NCI-H82 treated with DMSO at 0.1 percent for 48 hours (cell line): ENCODE data around the gene KRTAP5-7.
"Not testable (repeated sequence)": the region's sequence is repeated elsewhere in the genome, so short reads cannot be mapped to it uniquely, and the experiment has no call there.

Experiments used
- DNase-seq: peaks from one replicate; lab custom pipeline; 2025; ENCODE audit not compliant: unreplicated experiment; lab: John Stamatoyannopoulos, UW

Gene KRTAP5-7

DNA sequence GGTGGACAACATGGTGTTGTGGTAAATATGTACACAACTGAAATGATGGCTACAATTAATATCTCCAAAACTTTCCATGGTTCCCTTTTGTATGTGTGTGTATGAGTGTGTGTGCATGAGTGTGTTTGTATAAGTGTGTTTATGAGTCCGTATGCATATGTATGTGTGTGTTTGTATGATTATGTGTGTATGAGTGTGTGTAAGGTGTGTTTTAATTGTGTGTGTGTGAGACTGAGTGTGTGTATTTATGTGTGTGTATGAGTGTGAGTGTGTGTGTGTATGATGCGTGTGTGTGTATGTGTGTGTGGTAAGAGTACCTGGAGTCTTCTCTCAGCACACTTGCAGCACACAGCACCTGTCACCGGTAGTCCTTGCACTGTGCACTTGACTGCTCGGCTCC lies 29.0 kb downstream of the KRTAP5-7 start:
- DNase-seq, result no peak

DNA sequence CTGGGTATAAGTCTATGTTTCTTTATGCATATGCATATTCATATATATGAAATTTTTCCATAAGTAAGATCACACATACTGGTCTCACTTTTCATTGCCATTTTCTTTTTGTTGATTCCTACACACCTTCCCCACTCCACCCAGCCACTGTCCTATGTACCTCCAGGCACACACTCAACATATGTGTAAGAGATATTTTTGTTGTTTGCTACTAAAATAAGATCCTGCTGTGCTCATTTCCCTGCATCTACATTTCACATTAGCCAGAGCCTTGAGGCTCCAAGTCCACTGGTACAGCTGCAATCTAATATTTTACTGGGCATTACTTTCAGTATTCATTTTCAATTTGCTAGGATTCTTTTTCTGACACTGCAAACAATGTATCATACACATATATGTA lies 30.2 kb downstream of the KRTAP5-7 start:
- DNase-seq, result no peak

DNA sequence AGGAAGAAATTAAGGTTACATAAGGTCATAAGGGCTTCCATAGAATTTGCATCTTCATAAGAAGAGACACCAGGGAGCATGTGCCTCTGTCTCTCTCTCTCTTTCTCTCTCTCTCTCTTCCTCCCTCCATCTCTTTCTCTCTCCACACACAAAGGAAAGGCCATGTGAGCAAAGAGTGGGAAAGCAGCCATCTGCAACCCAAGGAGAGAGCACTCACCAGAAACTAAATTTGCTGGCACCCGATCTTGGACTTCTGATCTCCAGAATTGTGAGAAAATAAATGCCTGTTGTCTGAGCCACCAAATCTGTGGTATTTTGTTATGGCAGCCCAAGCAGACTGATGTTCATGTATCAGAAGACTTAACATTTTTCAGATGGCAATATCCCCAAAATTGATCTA lies 31.9 kb downstream of the KRTAP5-7 start:
- DNase-seq, result no peak

DNA sequence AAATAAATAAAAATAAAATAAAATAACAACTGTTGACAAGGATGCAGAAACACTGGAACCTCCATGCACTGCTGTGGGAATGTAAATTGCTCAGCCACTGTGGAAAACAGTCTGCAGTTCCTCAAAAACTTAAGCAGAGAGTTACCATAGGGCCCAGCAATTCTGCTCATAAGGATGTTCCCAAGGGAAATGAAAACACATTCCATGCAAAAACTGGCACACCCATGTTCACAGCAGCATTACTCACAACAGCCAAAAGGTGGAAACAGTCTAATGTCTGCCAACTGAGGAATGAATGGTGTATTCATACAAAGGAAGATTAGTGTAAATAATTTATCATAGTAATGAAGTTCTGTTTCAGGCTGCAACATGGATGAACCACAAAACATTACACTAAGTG lies 35.1 kb downstream of the KRTAP5-7 start:
- no peak for DNase-seq

DNA sequence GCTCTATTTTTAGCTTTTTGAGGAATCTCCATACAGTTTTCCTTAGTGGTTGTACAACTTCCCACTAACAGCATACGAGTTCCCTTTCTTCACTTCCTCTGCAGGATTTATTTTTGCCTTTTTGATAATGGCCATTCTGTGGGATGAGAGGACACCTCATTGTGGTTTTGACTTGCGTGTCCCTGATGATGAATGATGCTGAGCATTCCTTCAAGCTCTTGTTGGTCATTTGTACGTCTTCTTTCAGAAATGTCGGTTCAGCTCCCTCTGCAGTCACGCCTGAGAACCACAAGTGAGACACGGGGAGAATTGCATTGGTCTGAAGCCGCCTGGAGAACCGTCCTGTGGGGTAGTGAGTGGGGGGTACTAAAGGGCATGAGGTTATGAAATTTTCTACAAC lies 36.3 kb downstream of the KRTAP5-7 start:
- no peak for DNase-seq

DNA sequence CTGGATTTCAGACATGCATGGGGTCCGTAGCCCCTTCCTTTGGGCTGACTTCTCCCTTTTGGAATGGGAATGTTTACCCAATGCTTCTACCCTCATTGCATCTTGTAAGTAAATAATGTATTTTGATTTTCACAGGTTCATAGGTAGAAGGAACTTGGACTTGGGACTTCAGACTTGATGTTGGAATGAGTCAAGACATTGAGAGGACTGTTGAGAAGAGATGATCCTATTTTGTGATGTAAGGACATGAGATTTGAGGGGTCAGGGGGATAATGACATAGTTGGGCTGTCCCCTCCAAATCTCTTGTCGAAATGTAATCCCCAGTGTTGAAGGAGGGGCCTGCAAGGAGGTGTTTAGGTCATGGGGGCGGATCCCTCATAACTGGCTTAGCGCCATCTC lies 37.4 kb downstream of the KRTAP5-7 start:
- DNase-seq, result no peak

DNA sequence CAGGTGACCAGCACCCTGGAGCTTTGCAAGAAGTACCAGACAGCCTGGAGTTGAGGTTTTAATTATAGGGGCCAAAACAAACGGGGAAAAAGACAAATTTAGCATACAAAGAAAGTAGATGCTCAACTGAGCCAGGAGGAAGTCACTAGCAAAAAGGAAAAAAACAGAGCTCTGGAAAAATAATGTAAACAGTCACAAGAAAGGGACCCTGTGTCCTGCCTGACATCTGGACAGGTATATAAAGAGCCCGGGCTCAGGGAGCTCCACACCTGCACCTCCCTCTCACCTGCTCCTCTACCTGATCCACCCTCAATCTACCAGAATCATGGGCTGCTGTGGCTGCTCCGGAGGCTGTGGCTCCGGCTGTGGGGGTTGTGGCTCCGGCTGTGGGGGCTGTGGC lies 38.2 kb downstream of the KRTAP5-7 start, which contains the start of gene KRTAP5-10:
Gene KRTAP5-10 (plus strand): TSS at position 301 of the 400 bp plus-strand sequence. CDS start 25 bp downstream, at position 326.
- no peak for DNase-seq

DNA sequence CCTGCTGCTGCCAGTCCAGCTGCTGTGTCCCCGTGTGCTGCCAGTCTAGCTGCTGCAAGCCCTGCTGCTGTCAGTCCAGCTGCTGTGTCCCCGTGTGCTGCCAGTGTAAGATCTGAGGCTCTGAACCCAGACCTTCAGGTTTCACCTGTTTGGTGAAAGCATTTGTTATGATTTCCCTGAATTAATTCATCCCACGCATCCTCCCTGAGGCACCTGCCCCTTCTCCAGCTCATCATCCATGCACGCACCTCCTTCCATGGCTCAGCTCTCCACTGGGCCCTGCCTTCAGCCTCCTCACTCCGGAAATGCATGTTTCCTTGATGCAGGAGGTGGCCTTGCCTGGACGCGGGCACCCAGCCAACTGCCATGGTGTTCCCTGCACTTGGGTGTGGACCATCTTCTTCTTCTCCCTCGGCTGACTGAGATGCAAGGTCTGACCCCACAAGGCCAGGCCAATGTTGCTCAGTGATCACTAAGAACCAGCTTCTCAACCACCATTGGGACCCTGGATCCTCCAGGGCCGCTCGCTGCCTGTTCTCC lies 39.1 kb downstream of the KRTAP5-7 start:
- DNase-seq, result no peak

DNA sequence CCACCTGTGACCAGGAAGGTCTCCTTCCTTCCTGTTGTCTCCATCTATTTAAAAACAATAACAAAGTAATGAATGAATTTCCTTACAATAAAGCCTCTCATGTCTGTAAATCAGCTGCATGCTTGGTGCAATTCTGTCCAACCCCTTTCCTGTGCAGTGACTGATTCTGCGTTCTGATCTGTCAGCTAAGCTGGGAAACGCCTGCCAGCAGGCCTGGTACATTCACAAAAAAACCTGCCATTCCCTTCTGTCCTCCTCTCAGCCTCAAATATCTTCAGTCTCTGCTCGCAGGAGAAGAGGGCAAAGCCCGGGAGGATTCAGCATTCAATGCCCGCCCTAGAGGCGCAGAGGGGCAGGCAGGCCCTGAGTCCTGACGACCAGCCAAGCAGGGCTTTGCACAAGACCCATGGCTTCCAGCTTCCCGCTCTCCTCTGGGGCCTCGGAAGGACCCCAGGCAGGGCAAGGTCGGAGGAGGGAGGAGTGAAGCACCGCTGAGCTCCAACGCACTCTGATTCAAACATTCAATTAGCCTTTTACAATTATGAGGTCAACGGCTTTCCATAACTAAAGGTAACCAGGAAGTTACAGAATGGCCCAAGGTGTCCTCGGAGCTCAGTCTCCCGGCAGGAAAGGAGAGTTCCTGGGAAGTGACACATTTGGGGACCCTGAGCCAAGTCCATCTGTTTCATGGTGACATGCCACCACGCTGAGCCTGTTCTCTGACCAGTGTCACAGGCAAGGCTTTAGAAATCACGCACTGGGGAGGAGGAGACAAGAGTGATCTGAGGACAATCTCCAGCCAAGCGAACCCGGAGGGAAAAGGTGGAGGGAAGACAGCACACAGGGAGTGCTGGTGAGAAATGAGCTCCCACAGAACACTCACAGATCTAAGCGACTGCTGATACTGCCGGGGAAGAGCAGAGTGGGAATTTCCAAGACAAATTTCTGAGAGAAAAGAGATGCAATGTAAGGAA lies 39.8 kb downstream of the KRTAP5-7 start:
- DNase-seq, result not testable (repeated sequence)

DNA sequence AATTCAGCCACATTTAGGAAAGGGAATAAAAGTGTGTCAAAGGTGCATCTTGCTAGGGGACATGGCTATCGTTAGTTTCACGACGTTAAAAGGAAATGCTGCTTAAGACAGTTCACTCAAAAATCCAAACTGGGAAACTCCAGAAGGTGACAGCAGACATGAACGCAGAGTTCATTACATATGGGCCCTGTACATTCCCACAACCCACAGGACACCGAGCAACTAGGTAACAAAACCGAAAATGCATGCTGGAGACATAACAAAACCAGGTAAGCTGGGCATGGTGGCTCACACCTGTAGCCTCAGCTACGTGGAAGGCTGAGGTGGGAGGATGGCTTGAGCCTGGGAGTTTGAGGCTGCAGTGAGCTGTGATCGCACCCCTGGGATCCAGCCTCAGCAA lies 40.6 kb downstream of the KRTAP5-7 start:
- DNase-seq, result not testable (repeated sequence)

DNA sequence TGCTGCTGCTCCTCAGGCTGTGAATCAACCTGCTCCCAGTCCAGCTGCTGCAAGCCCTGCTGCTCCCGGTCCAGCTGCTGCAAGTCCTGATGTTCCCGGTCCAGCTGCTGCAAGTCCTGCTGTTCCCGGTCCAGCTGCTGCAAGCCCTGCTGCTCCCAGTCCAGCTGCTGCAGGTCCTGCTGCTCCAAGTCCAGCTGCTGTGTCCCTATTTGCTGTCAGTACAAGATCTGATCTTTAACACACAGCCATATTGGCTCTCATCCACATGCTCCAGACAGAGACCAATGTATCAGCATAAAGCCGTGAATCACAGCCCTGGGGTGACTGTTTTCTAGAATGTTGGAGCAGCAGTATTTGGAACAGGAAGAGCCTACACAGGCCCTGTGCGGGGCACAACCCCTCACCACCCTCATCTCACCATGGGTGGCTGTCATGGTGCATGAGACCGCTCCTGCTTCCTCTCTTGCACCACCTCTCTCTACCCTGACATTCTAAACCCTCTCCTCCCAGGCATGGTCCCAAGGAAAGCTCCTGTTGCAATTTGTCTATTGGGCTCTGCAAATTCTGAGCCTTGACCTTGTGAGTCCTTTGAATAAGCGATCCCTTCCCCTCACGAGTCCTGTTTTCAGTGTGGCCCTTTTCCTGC lies 41.8 kb downstream of the KRTAP5-7 start:
- DNase-seq, result no peak

DNA sequence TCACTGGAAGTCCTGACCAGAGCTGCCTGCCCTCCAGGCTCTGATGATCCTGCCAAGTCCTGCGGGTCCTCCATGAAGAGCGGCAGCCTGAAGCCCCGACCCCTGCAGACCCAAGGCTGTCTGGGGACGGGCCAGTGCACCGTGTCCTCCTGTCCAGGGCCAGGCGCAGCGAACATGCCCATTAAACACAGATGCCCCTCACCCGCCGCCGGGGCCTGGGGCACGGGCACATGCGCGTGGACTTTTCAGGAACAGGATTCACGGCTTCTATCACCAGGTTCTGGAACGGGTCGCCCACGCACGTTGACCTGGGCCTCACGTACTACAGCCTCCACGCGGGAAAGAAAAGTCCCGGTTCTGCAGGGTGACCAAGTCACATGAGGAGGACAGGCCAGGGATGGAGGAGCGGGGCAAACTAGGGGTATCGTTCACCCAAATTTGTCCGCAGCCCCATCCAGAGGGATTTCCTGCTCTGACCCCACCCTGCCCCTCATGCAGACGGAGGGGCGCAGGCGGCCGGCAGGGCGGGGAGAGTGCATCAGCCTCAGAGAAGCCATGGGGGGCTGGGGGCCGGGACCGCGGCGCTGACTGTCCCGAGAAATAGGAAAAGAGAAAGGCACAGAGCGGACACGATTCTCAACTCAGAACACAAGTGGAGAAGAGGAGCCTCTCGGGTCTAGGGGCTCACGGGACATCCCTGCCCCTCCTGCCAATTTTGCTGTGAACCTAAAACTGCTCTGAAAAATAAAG lies 44.2 kb downstream of the KRTAP5-7 start:
- not testable (repeated sequence) for DNase-seq

DNA sequence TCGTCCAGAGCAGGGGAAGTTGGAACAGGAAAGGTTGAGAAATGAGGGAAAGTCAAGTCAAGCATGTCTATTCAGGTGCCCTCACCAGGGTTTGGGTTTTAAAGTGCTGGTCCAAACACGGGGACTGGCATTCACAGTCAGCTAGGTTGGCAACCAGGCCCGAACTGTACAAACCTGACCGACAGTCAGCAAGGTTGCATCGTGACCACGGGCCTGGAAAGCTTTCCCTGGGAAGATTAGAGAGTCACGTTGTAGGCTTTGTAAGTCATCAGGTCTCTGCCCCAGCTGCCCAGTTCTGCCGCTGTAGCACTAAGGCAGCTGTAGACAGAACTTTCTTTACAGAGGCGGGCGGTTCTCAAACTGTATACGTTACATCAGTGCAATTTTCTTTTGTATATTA lies 45.7 kb downstream of the KRTAP5-7 start:
- DNase-seq, result no peak

DNA sequence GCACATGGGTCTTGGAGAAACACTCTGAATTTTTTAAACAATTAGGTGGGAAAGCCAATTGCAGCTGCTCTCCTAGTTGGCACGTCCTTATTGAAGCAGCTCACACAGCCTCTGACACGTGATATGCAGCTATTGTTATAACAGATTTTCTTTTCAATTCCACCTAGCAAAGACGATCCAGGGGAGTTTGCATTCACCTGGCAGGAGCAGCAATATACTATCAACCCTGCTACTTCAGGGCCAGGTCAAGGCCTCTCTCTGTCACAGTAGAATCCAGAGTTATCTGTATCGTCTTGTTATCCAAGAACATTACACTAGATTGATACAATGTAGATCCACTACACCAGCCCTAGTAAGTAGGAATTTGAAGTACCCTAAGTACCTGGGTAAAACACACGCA lies 47.4 kb downstream of the KRTAP5-7 start:
- DNase-seq, result no peak

DNA sequence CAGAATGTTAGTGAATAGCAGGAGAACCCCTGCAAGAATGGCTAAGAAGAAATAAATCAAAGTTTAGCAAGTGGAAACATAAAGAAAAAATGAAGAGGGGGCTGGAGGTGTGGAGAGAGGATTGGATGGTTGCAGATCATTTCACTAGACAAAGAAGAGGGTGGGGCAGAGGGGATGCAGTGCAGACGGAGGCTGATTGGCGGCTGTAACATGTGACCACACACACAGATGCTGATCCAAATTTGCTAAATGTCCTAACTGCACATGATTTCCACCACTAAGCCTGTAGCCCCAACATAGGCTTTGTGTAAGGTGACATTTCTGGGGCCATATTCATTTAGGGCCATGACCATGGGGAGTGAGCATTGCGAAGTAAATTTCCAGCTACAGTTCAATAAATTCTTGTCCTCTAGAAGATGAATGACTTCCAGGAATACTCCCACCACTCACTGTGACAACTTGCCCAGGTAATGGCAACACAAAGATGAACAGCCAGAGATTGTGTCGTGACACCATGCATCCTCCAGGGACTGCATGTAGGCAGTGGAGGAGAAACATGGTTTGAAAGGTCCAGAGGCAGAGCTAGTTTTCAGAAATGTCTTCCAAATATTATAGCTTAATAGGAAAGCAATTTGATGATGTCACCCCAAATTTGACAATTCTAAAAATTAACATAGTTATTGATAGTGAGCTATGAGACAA lies 48.8 kb downstream of the KRTAP5-7 start:
- DNase-seq, result no peak

DNA sequence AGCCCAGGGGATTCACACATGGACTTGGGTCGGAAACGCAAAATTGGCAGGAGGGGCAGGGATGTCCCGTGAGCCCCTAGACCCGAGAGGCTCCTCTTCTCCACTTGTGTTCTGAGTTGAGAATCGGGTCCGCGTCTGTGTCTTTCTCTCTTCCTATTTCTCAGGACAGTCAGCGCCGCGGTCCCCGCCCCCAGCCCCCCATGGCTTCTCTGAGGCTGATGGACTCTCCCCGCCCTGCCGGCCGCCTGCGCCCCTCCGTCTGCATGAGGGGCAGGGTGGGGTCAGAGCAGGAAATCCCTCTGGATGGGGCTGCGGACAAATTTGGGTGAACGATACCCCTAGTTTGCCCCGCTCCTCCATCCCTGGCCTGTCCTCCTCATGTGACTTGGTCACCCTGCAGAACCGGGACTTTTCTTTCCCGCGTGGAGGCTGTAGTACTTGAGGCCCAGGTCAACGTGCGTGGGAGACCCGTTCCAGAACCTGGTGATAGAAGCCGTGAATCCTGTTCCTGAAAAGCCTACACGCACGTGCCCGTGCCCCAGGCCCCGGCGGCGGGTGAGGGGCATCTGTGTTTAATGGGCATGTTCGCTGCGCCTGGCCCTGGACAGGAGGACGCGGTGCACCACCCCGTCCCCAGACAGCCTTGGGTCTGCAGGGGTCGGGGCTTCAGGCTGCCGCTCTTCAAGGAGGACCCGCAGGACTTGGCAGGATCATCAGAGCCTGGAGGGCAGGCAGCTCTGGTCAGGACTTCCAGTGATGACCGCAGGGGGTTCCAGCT lies 49.8 kb downstream of the KRTAP5-7 start:
- DNase-seq, result not testable (repeated sequence)

DNA sequence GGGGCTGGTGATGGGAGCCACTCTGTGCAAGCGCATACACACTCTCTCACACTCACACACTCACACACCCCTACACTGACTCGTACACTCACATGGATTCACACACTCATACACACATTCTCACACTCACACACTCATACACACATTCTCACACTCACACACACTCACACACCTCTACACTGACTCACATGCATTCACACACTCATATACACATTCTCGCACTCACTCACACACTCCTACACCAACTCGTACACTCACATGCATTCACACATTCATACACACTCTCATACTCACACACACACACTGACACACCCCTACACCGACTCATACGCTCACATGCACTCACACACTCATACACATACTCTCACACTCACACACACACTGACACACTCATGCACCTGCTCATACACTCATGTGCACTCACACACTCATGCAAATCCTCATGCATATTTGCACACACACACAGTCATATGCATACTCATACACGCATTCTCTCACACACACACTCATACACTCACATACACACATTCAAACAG lies 50.5 kb downstream of the KRTAP5-7 start:
- DNase-seq, result no peak
